IPS DF 6.9 (cell line): ENCODE data around the gene GNB4.

ENCODE experiments used
- DNase-seq: peaks from one replicate; pipeline ENCODE4 v3.0.0-alpha.2; 2013; ENCODE audit warnings: low read depth, low spot score
- H3K27ac ChIP-seq: one replicate; pipeline ENCODE4 v1.5.1; 2013; ENCODE audit warnings: low read length, control low read depth
- H3K27me3 ChIP-seq: 2 replicates; pipeline ENCODE4 v1.6.1; 2013; ENCODE audit warnings: mild to moderate bottlenecking, low read length; ENCODE audit not compliant: control insufficient read depth, insufficient read depth
- H3K36me3 ChIP-seq: 2 replicates; pipeline ENCODE4 v1.6.1; 2013; ENCODE audit warnings: low read length; ENCODE audit not compliant: control insufficient read depth, insufficient read depth
- H3K4me1 ChIP-seq: 2 replicates; pipeline ENCODE4 v1.6.1; 2013; ENCODE audit warnings: low read length; ENCODE audit not compliant: control insufficient read depth, insufficient read depth
- H3K4me3 ChIP-seq: 2 replicates; pipeline ENCODE4 v1.5.1; 2013; ENCODE audit warnings: mild to moderate bottlenecking, low read length
- H3K9me3 ChIP-seq: 2 replicates; pipeline ENCODE4 v1.6.1; 2013; ENCODE audit warnings: low read length, inconsistent platforms; ENCODE audit not compliant: control insufficient read depth, insufficient read depth
- WGBS: extraction: QIAGEN DNeasy Blood & Tissue Kit; methylation state at CpG from one replicate; pipeline ENCODE4 v1.1.7; 2013; ENCODE audit warnings: mixed read lengths, missing lambda C conversion rate; ENCODE audit not compliant: insufficient read length, insufficient coverage; 5-methylcytosine and 5-hydroxymethylcytosine counted together

Gene GNB4

GRCh38 chr3:179463319-179463718 is 12.0 kb upstream of the GNB4 start:
- Histone ChIP-seq H3K27ac (no peak overlapping the region), H3K4me3 (no peak overlapping the region), H3K27me3 (no peaks in the 10 kb centered on the region), H3K36me3 (no peaks in the 10 kb centered on the region), H3K4me1 (no peaks in the 10 kb centered on the region), H3K9me3 (no peaks in the 10 kb centered on the region)
- DNase-seq = no peak
- no CpG with 5 or more reads among the region's 1 CpG for WGBS

GRCh38 chr3:179460260-179460659 is 9.0 kb upstream of the GNB4 start:
- Histone ChIP-seq H3K36me3 (no peaks in the 10 kb centered on the region), H3K4me3 (no peak overlapping the region), H3K27me3 (no peaks in the 10 kb centered on the region), H3K9me3 (no peaks in the 10 kb centered on the region), H3K27ac (no peak overlapping the region), H3K4me1 (0 out of 2 replicates have a peak, but pooled peaks cover 1% of the 10 kb centered on the region)
- DNase-seq = no peak

GRCh38 chr3:179455954-179456353 is 4.7 kb upstream of the GNB4 start:
- Histone ChIP-seq H3K9me3 (no peaks in the 10 kb centered on the region), H3K4me1 (peaks cover 1% of the 10 kb centered on the region; the same call in 1 of the 2 replicates), H3K36me3 (no peaks in the 10 kb centered on the region), H3K27me3 (no peaks in the 10 kb centered on the region), H3K27ac (no peak overlapping the region), H3K4me3 (no peak overlapping the region)
- no CpG with 5 or more reads among the region's 6 CpGs for WGBS
- DNase-seq = no peak

- no peak overlapping the region for H3K27ac ChIP-seq
These were observed 3.6 kb upstream of the GNB4 start for GRCh38 chr3:179454887-179455286.

GRCh38 chr3:179453967-179454366 is 2.7 kb upstream of the GNB4 start:
- peaks cover 1% of the 10 kb centered on the region; the same call in 1 of the 2 replicates for H3K4me1 ChIP-seq
- DNase-seq = no peak
- H3K9me3 ChIP-seq = no peaks in the 10 kb centered on the region
- no peaks in the 10 kb centered on the region for H3K36me3 ChIP-seq
- H3K27me3 ChIP-seq = peaks cover 2% of the 10 kb centered on the region; the same call in 1 of the 2 replicates
- WGBS = no CpG with 5 or more reads among the region's 3 CpGs
- no peak overlapping the region for H3K27ac ChIP-seq
- no peak overlapping the region for H3K4me3 ChIP-seq

More at GRCh38 chr3:179454887-179455286, 3.6 kb upstream of the GNB4 start:
- WGBS = no CpG with 5 or more reads among the region's 1 CpG
- Histone ChIP-seq H3K36me3 (no peaks in the 10 kb centered on the region), H3K4me1 (peaks cover 1% of the 10 kb centered on the region; the same call in 1 of the 2 replicates), H3K27me3 (peaks cover 2% of the 10 kb centered on the region; the same call in 1 of the 2 replicates), H3K9me3 (no peaks in the 10 kb centered on the region), H3K4me3 (no peak overlapping the region)
- DNase-seq = no peak

GRCh38 chr3:179452872-179453271 is 1.6 kb upstream of the GNB4 start:
- no peaks in the 10 kb centered on the region for H3K9me3 ChIP-seq
- no peak overlapping the region for H3K4me3 ChIP-seq
- H3K4me1 ChIP-seq = peaks cover 1% of the 10 kb centered on the region; the same call in 1 of the 2 replicates
- H3K27me3 ChIP-seq = peaks cover 2% of the 10 kb centered on the region; the same call in 1 of the 2 replicates
- no peaks in the 10 kb centered on the region for H3K36me3 ChIP-seq
- no peak overlapping the region for H3K27ac ChIP-seq
- no CpG with 5 or more reads among the region's 8 CpGs for WGBS
- DNase-seq = no peak

- WGBS = no CpG with 5 or more reads among the region's 6 CpGs
- Histone ChIP-seq H3K27ac (no peak overlapping the region), H3K27me3 (peaks cover 2% of the 10 kb centered on the region; the same call in 1 of the 2 replicates), H3K4me3 (peak overlapping the region; percentile 81; the same call in 1 of the 2 replicates), H3K36me3 (no peaks in the 10 kb centered on the region), H3K4me1 (peaks cover 1% of the 10 kb centered on the region; the same call in 1 of the 2 replicates), H3K9me3 (no peaks in the 10 kb centered on the region)
- DNase-seq = no peak
These were observed 900 bp upstream of the GNB4 start for GRCh38 chr3:179452176-179452564.

- H3K4me1 ChIP-seq = peaks cover 1% of the 10 kb centered on the region; the same call in 1 of the 2 replicates
- H3K27ac ChIP-seq = no peak overlapping the region
- peaks cover 2% of the 10 kb centered on the region; the same call in 1 of the 2 replicates for H3K27me3 ChIP-seq
- no peaks in the 10 kb centered on the region for H3K9me3 ChIP-seq
- peak overlapping the region; percentile 81 for H3K4me3 ChIP-seq
- H3K36me3 ChIP-seq = no peaks in the 10 kb centered on the region
- WGBS = no CpG with 5 or more reads among the region's 43 CpGs
- DNase-seq = no peak
These were observed 387 bp downstream of the GNB4 start for GRCh38 chr3:179450901-179451264.

GRCh38 chr3:179450261-179450701 is 989 bp downstream of the GNB4 start:
- Histone ChIP-seq H3K36me3 (no peaks in the 10 kb centered on the region), H3K27me3 (peaks cover 2% of the 10 kb centered on the region; the same call in 1 of the 2 replicates), H3K9me3 (no peaks in the 10 kb centered on the region), H3K27ac (no peak overlapping the region), H3K4me1 (no peaks in the 10 kb centered on the region; the same call in 1 of the 2 replicates), H3K4me3 (peak overlapping the region; percentile 81; the same call in 1 of the 2 replicates)
- no peak for DNase-seq
- WGBS = no CpG with 5 or more reads among the region's 12 CpGs

- Histone ChIP-seq H3K4me1 (no peaks in the 10 kb centered on the region; the same call in 1 of the 2 replicates), H3K4me3 (no peak overlapping the region), H3K27me3 (peaks cover 2% of the 10 kb centered on the region; the same call in 1 of the 2 replicates), H3K9me3 (no peaks in the 10 kb centered on the region), H3K27ac (no peak overlapping the region), H3K36me3 (no peaks in the 10 kb centered on the region)
- DNase-seq = no peak
- no CpG with 5 or more reads among the region's 2 CpGs for WGBS
These were observed 1.6 kb downstream of the GNB4 start for GRCh38 chr3:179449636-179450035.

- no peak overlapping the region for H3K4me3 ChIP-seq
- no peaks in the 10 kb centered on the region for H3K36me3 ChIP-seq
- no peak overlapping the region for H3K27ac ChIP-seq
- no CpG with 5 or more reads among the region's 6 CpGs for WGBS
- peaks cover 2% of the 10 kb centered on the region; the same call in 1 of the 2 replicates for H3K27me3 ChIP-seq
- no peaks in the 10 kb centered on the region for H3K9me3 ChIP-seq
- H3K4me1 ChIP-seq = no peaks in the 10 kb centered on the region
- no peak for DNase-seq
These were observed 4.0 kb downstream of the GNB4 start for GRCh38 chr3:179447251-179447650.
